Sciatic nerve (tissue), 2 donors: ENCODE measurements around the gene KIT. TPM values are rescaled to one million over a fixed set of nuclear protein-coding genes. Genes with fewer than 3 reads are reported as not detected.

Source experiments
- ATAC-seq: fragments of 200-7000 bp; cut with Tn5 transposase; one replicate; pipeline ENCODE4 v1.9.1; 2020; ENCODE audit warnings: mild to moderate bottlenecking, moderate library complexity
- DNase-seq: peaks from one replicate; pipeline ENCODE4 v3.0.0-alpha.2; 2020; ENCODE audit warnings: low spot score
- intact Hi-C: fragments of 100-400 bp; cut with DNase I; formaldehyde crosslinking; loops from one replicate; pipeline ENCODE4 v1.14.2; 2022
- total RNA-seq: library from RNA; stranded (reverse); fragmentation: NEBNext Ultra II Directional; extraction: Animal tissue kit (Norgen Biotek cat#: 25700); gene quantifications from one replicate; pipeline ENCODE4 v1.2.1, GENCODE V29; 2021
- donor health status: DM: no; HTN: no; CAD: no.
- donor health status: DM: no; HTN: no; CAD: no.

Gene KIT
- total RNA-seq, 1 donor from 2014 or later = 4.9 TPM

DNA sequence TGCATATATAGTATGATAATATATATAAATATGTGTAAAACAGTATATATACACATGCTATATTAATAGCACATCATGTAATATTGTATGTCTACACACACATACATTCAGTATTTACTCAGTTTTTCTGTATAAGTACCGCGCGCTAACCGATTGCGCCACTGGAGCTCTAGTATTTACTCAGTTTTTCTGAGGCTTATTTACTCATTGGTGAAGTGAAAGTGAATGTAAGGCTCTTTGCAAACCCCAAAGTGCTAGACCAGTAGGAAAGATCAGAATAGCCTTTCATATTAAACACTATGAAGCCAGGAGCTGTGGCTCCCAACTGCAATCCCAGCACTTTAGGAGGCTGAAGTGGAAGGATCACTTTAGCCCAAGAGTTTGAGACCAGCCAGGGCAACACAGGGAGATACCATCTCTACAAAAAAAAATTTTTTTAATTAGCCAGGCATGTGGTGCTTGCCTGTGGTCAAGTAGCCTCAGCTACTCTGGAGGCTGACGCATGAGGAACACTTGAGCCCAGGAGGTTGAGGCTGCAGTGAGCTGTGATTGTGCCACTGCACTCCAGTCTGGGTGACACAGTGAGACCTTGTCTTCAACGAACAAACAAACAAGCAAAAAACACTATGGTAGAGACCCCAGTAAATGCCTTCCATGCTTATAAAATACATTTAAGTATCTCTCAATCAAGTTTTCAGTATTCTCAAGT lies 125.8 kb downstream of the KIT start:
- DNase-seq = no peak
- intact Hi-C loops = no loop called here
- ATAC-seq = no peak

GRCh38 chr4:54784161-54784671 lies 126.5 kb downstream of the KIT start:
- ATAC-seq = peak; percentile 98
- intact Hi-C loops = no loop called here
- DNase-seq = peak; percentile 84
